Heart left ventricle (tissue), 16 donors: ENCODE measurements around the gene FAM229A. TPM values are rescaled to one million over a fixed set of nuclear protein-coding genes. Genes with fewer than 3 reads are reported as not detected.

Experiments
- ATAC-seq, 4 donors: fragments of 200-7000 bp; cut with Tn5 transposase; one replicate each; pipeline ENCODE4 v1.9.1; 2020 to 2022; ENCODE audit warnings: moderate library complexity in 4 of 4, mild to moderate bottlenecking in 3 of 4, moderate number of reproducible peaks in 1 of 4
- DNase-seq, 5 donors: peaks; one replicate each; pipeline ENCODE4 v3.0.0-alpha.2; 2020
- H3K27ac ChIP-seq, 12 donors: fragments of 200-600 bp; sonication (generic) in 4 of 12; one replicate each; pipeline versions ENCODE4 v1.5.0 to v1.8.0; 2016 to 2022; ENCODE audit warnings: mild to moderate bottlenecking in 2 of 12
- H3K27me3 ChIP-seq, 9 donors: fragments of 200-600 bp; sonication (generic) in 2 of 9; one replicate each; pipeline versions ENCODE4 v1.5.1 to v1.8.0; 2016 to 2022; ENCODE audit warnings: mild to moderate bottlenecking in 3 of 9
- H3K36me3 ChIP-seq, 9 donors: fragments of 200-600 bp; sonication (generic) in 2 of 9; one replicate each; pipeline versions ENCODE4 v1.5.0 to v1.8.0; 2018 to 2022; ENCODE audit warnings: mild to moderate bottlenecking in 2 of 9
- H3K4me1 ChIP-seq, 12 donors: fragments of 200-600 bp; sonication (generic) in 4 of 12; one replicate each; pipeline versions ENCODE4 v1.5.0 to v1.8.0; 2016 to 2022; ENCODE audit warnings: mild to moderate bottlenecking in 3 of 12
- H3K4me3 ChIP-seq, 12 donors: fragments of 200-600 bp; sonication (generic) in 4 of 12; one replicate each; pipeline versions ENCODE4 v1.5.0 to v1.8.0; 2017 to 2022; ENCODE audit warnings: mild to moderate bottlenecking in 9 of 12, moderate library complexity in 4 of 12
- H3K9me3 ChIP-seq, 12 donors: fragments of 200-600 bp; sonication (generic) in 4 of 12; one replicate each; pipeline versions ENCODE4 v1.5.0 to v1.8.0; 2016 to 2022; ENCODE audit warnings: mild to moderate bottlenecking in 1 of 12
- POLR2A ChIP-seq, 2 donors: fragments of 450-650 bp; IDR thresholded peaks; one replicate each; pipeline ENCODE4 v1.6.1; 2017; ENCODE audit warnings: antibody characterized with exemption in 2 of 2, mild to moderate bottlenecking in 2 of 2, moderate library complexity in 2 of 2
- WGBS, 4 donors: extraction: QIAGEN DNeasy Blood & Tissue Kit in 2 of 4; methylation state at CpG; one replicate each; pipeline versions ENCODE4 v1.1.5 to v1.1.7; 2013 to 2018; 5-methylcytosine and 5-hydroxymethylcytosine counted together
- intact Hi-C, 10 donors: fragments of 100-400 bp; cut with DNase I; formaldehyde crosslinking; loops; one replicate each; pipeline versions ENCODE4 v1.11.1 to v1.14.2; 2022
- polyA plus RNA-seq, 2 donors: library from polyadenylated mRNA; stranded (reverse); fragments of 200-250 nt; gene quantifications; one replicate each; pipeline ENCODE4 v1.2.3, GENCODE V29; 2013
- total RNA-seq, 9 donors: library from RNA; depleted of rRNA in 2 of 9; stranded (reverse); fragments of >200 nt in 2 of 9; fragmentation: NEBNext Ultra II Directional in 3 of 9; extraction: Animal tissue kit (Norgen Biotek cat#: 25700) in 3 of 9; gene quantifications; one replicate each; pipeline versions ENCODE4 v1.1.0 to v1.2.4, GENCODE V29; 2016 to 2023
- TF ChIP-seq, protein P1 (sequence below), 12 donors: fragments of 200-600 bp; sonication (generic) in 4 of 12; IDR thresholded peaks; one replicate each; pipeline versions ENCODE4 v1.5.0 to v1.8.0; 2018 to 2022; ENCODE audit warnings: antibody characterized with exemption in 12 of 12, mild to moderate bottlenecking in 5 of 12
- donor health status: ischemic (EF 13 %, LVEDD 7.1; RV severe dilation, severe dysfunction).
- donor health status: healthy with polysubstance abuse.
- donor health status: DM: no; HTN: yes; CAD: no.
- donor health status: DM: no; HTN: no; CAD: no.
- donor health status: ischemic (EF 25% LVEDD 6.9; RV normal size, moderate dysfunction).
- donor health status: ischemic (EF 25% LVEDD 5.7; RV mildly dilated, moderate dysfunction).
- donor health status: healthy.
- donor health status: DM: yes; HTN: yes; CAD: no.
- donor health status: ischemic (EF 35%, LVEDD 5.7; RV mildly dilated, moderate dysfunction).
- donor health status: nonischemic (EF 11% LVEDD 7.7; RV severe dilation, severe dysfunction).
- donor health status: DM: yes; HTN: yes; CAD: no.
- donor health status: PGD.
- donor health status: ischemic (EF 29% LVEDD 5.4; RV normal size, mild dysfunction).
- donor health status: nonischemic (EF 23%, LVEDD 6.1; RV moderate dilation, normal function).

FAM229A gene
- total and polyA plus RNA-seq, 11 donors = 1.2 to 4.4 (median 2.1) TPM

DNA sequence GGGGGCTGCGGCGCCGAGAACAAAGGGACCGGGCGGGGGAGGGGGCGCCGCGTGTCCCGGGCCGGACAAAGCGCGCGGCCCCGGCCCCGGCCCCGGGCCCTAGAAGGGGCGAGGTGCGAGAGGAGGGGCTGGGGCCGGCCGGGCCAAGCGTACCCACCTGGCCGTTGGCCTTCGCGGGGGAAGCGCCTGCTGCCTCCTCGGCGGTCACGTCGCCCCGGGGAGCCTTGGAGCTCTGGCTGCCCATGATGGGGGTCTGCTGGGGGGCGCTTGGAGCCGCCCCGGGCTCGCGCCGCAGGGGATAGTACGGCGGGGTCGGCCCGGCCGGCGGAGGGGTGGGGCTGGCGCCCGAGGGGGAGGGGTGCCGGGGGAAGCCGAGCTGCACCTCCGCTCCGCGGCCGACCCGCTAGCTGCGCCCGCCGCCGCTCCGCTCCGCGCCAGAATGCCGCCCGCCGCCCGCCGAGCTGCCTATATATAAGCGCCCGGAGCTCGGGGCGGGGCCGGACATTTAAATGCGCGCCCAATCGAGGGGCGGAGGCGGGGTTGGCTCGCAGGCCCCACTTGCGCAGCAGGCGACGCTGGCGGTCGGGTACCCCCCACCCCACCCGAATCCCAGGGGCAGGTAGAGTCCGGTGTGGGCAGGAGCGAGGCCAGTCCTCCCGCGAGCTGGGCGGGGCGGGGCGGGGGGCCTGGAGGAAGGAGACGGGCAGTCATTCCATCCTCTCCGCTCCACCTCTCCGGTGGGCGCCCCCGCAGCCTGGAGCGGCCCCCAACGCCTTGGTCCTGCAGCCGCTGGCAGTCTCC lies 26.3 kb downstream of the FAM229A start, which contains the start of gene MARCKSL1:
MARCKSL1 (minus strand) TSS at position 444 of the 801 bp plus-strand sequence; CDS start at position 244, 200 bp downstream.
- Histone ChIP-seq H3K9me3 (no peaks in the 10 kb centered on the region), H3K27ac (peak within 1 kb of the TSS; percentile 43 to 91 (median 73)), H3K36me3 (peaks cover 0 to 35% (median 26%) of the 10 kb centered on the region in 9 donors), H3K27me3 (peaks cover 0 to 5% (median 0%) of the 10 kb centered on the region in 9 donors), H3K4me1 (peaks cover 5 to 55% (median 22%) of the 10 kb centered on the region in 12 donors), H3K4me3 (peak within 1 kb of the TSS; percentile 62 to 93 (median 72))
- 0 to 1% (median 1%) methylated on average over 6 to 95 of the region's 95 CpGs for WGBS, 4 donors
- intact Hi-C loops = loop anchor here in 2 of 10 donors (2.0 to 10.0 kb wide), 2 partner anchors 15 to 111 kb away; partner anchors contain the start of genes EIF3I (in 1 of the 2) and TMEM234 (in 1 of the 2)
- peak; percentile 85 to 92 (median 88) for DNase-seq
- ATAC-seq = peak; percentile 9 to 76 (median 71)
- TF ChIP-seq, protein P1, sequence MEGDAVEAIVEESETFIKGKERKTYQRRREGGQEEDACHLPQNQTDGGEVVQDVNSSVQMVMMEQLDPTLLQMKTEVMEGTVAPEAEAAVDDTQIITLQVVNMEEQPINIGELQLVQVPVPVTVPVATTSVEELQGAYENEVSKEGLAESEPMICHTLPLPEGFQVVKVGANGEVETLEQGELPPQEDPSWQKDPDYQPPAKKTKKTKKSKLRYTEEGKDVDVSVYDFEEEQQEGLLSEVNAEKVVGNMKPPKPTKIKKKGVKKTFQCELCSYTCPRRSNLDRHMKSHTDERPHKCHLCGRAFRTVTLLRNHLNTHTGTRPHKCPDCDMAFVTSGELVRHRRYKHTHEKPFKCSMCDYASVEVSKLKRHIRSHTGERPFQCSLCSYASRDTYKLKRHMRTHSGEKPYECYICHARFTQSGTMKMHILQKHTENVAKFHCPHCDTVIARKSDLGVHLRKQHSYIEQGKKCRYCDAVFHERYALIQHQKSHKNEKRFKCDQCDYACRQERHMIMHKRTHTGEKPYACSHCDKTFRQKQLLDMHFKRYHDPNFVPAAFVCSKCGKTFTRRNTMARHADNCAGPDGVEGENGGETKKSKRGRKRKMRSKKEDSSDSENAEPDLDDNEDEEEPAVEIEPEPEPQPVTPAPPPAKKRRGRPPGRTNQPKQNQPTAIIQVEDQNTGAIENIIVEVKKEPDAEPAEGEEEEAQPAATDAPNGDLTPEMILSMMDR (IDR thresholded peaks at IDR 0.05) = peak in 1 of 12 donors; percentile 6
- TF ChIP-seq POLR2A (IDR thresholded peaks at IDR 0.05) = peak in 1 of 2 donors; percentile 90

DNA sequence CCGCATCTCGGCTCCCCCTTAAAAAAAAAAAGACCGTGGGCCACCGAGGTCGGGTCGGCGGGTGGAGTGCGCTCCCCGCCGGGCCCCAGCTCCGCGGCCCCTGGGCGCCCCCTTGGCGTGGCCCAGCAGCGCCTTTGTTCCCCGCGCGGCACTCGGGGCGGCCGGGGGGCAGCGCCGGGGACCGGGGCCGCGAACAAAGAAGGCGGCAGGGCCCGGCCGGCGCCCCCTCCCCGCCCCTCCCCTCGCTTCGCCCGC lies 26.8 kb downstream of the FAM229A start:
- 0 to 1% (median 0%) methylated on average over 1 to 34 of the region's 34 CpGs for WGBS, 4 donors
- intact Hi-C loops = loop anchor here in 1 of 10 donors (10.0 kb wide), 1 partner anchor 111 kb away; the partner anchor contains the start of genes EIF3I and TMEM234

DNA sequence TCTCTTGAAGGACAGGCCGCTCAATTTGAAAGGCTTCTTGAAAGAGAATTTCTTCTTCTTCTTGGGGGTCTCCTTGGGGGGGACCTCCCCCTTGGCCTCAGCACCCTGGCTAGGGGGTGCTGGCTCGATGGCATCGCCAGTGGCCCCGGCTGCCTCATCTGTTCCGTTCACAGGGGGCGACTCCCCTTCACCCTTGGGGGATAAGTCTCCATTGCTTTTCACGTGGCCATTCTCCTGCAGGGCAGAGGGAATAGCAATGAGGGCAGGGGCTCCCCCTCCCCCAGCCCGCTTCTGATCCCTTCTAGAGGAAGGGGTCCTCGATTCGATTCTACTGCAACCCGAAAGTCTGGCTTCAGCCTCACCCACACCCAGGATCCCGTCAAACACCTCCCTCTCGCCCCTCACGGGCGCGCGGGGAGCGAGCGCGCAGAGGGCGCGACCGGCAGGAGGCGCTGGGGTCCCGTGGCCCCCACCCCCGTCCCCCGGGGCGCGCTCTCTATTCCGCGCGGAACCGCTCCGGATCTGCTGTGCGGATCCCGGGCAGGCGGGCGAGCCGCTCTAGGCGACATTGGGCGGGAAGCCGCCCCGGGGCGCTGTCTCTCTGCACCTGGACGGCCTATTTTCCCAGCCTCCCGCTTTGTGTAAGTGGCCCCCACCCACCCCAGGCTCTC lies 27.3 kb downstream of the FAM229A start:
- peaks cover 5 to 51% (median 22%) of the 10 kb centered on the region in 12 donors for H3K4me1 ChIP-seq
- ATAC-seq (peak in 3 of 4 donors; percentile 33 to 52 (median 35)), DNase-seq (peak in 4 of 5 donors; percentile 54 to 81 (median 63))
- TF ChIP-seq, protein P1 (IDR thresholded peaks at IDR 0.05) = peak; percentile 58 to 87 (median 72)
- TF ChIP-seq POLR2A (IDR thresholded peaks at IDR 0.05) = no peak
- H3K27ac ChIP-seq = peak overlapping the region; percentile 42 to 91 (median 73)
- H3K27me3 ChIP-seq = peaks cover 0 to 5% (median 0%) of the 10 kb centered on the region in 9 donors
- no peaks in the 10 kb centered on the region for H3K9me3 ChIP-seq
- peak overlapping the region; percentile 62 to 93 (median 72) for H3K4me3 ChIP-seq
- peaks cover 0 to 44% (median 34%) of the 10 kb centered on the region in 9 donors for H3K36me3 ChIP-seq
- 3 to 18% (median 4%) methylated on average over 8 to 46 of the region's 46 CpGs for WGBS, 4 donors
- intact Hi-C loops = loop anchor here in 2 of 10 donors (5.0 to 10.0 kb wide), 2 partner anchors 77 to 110 kb away; partner anchors contain the start of genes EIF3I (in 1 of the 2) and TMEM234 (in 1 of the 2)

More for the DNA sequence above, 26.8 kb downstream of the FAM229A start:
- peak overlapping the region; percentile 42 to 91 (median 73) for H3K27ac ChIP-seq
- H3K36me3 ChIP-seq = peaks cover 0 to 40% (median 31%) of the 10 kb centered on the region in 9 donors
- DNase-seq = no peak
- peak in 1 of 4 donors; percentile 1 for ATAC-seq
- H3K4me3 ChIP-seq = peak overlapping the region; percentile 62 to 93 (median 72)
- peaks cover 0 to 5% (median 0%) of the 10 kb centered on the region in 9 donors for H3K27me3 ChIP-seq
- no peak for TF ChIP-seq POLR2A (IDR thresholded peaks at IDR 0.05)
- TF ChIP-seq, protein P1 (IDR thresholded peaks at IDR 0.05) = no peak
- H3K4me1 ChIP-seq = peaks cover 5 to 55% (median 22%) of the 10 kb centered on the region in 12 donors
- no peaks in the 10 kb centered on the region for H3K9me3 ChIP-seq
